Endothelial cell of umbilical vein (primary cell): Measurements from ENCODE around the gene CLCN2.

Source experiments
- FOS ChIP-seq: IDR thresholded peaks from 2 replicates; pipeline ENCODE4 v1.6.1; 2011; ENCODE audit warnings: mild to moderate bottlenecking, low read length, moderate library complexity, borderline replicate concordance; ENCODE audit not compliant: insufficient read depth
- POLR2A ChIP-seq: IDR thresholded peaks from 2 replicates; pipeline ENCODE4 v1.6.1; 2012; ENCODE audit warnings: low read depth, mild to moderate bottlenecking, control low read depth, low read length
- POLR2AphosphoS5 ChIP-seq: IDR thresholded peaks from 2 replicates; pipeline ENCODE4 v1.6.1; 2012; ENCODE audit warnings: low read depth, mild to moderate bottlenecking, control low read depth, low read length, moderate library complexity; ENCODE audit not compliant: insufficient read depth

- TF ChIP-seq POLR2AphosphoS5 (no peak), FOS (no peak), POLR2A (no peak)
Measured at GRCh38 chr3:184409946-184410500, 48.6 kb upstream of the CLCN2 start.
